ENCODE data around the gene PPP1R9A. TPM values are rescaled to one million over a fixed set of nuclear protein-coding genes. Genes with fewer than 3 reads are reported as not detected.

PPP1R9A gene
- total and polyA plus RNA-seq, 10 of the 15 experiments (the other 5 are each of a cell fraction or from before 2014, with no cell fraction given): 0.04 to 0.12 TPM; not detected in 8

- TF ChIP-seq, protein P1, sequence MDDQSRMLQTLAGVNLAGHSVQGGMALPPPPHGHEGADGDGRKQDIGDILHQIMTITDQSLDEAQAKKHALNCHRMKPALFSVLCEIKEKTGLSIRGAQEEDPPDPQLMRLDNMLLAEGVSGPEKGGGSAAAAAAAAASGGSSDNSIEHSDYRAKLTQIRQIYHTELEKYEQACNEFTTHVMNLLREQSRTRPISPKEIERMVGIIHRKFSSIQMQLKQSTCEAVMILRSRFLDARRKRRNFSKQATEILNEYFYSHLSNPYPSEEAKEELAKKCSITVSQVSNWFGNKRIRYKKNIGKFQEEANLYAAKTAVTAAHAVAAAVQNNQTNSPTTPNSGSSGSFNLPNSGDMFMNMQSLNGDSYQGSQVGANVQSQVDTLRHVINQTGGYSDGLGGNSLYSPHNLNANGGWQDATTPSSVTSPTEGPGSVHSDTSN (IDR thresholded peaks at IDR 0.05; ENCODE audit: insufficient replicate concordance, low read depth, low read length): no peak
- TF ChIP-seq SP1 (IDR thresholded peaks at IDR 0.05; ENCODE audit: low read depth, low read length): no peak
These were observed 95.4 kb downstream of the PPP1R9A start (continued) for GRCh38 chr7:95002775-95003174.

GRCh38 chr7:95004618-95005247 lies 97.3 kb downstream of the PPP1R9A start:
- ATAC-seq: no peak
- POLR2A ChIA-PET: no interaction called here
- no TSS peak for BruUV-seq (replicated peaks)
- H3K4me2 ChIP-seq (ENCODE audit: control insufficient read depth, insufficient read depth): no peak overlapping the region
- WGBS (ENCODE audit: insufficient coverage, insufficient replicate concordance, low lambda C conversion rate, missing lambda C conversion rate): 31% methylated on average over 6 of the region's 6 CpGs
- RAD21 ChIA-PET (ENCODE audit: unreplicated experiment): no interaction called here
- no peak overlapping the region for H3K4me3 ChIP-seq
- H3K27ac ChIP-seq (ENCODE audit: control insufficient read depth, insufficient read depth): no peak overlapping the region
- SMC1A ChIA-PET (ENCODE audit: uncharacterized antibody, unreplicated experiment): interaction anchor here (1.0 to 1.2 kb wide), 2 partner anchors 16 to 18 kb away, joined by 4 read pairs; no protein-coding TSS in a partner anchor
- no peaks in the 10 kb centered on the region for H3K36me3 ChIP-seq (ENCODE audit: control insufficient read depth in 2 of 2, insufficient read depth in 2 of 2, low read length in 1 of 2)
- no peak for TF ChIP-seq IKZF1 (conservative IDR thresholded peaks at IDR 0.05)
- TF ChIP-seq NKRF (conservative IDR thresholded peaks at IDR 0.05): no peak
- no peak for TF ChIP-seq RAD51 (IDR thresholded peaks at IDR 0.05)
- TF ChIP-seq SMAD1 (IDR thresholded peaks at IDR 0.05; ENCODE audit: low read depth, partially characterized antibody): no peak
- TF ChIP-seq SPI1 (IDR thresholded peaks at IDR 0.05; ENCODE audit: borderline replicate concordance, insufficient read depth, low read depth, low read length): no peak
- no peak for TF ChIP-seq TARDBP (IDR thresholded peaks at IDR 0.05; ENCODE audit: borderline replicate concordance)
- no peak for TF ChIP-seq BMI1 (IDR thresholded peaks at IDR 0.05; ENCODE audit: borderline replicate concordance)
- TF ChIP-seq, protein P2, sequence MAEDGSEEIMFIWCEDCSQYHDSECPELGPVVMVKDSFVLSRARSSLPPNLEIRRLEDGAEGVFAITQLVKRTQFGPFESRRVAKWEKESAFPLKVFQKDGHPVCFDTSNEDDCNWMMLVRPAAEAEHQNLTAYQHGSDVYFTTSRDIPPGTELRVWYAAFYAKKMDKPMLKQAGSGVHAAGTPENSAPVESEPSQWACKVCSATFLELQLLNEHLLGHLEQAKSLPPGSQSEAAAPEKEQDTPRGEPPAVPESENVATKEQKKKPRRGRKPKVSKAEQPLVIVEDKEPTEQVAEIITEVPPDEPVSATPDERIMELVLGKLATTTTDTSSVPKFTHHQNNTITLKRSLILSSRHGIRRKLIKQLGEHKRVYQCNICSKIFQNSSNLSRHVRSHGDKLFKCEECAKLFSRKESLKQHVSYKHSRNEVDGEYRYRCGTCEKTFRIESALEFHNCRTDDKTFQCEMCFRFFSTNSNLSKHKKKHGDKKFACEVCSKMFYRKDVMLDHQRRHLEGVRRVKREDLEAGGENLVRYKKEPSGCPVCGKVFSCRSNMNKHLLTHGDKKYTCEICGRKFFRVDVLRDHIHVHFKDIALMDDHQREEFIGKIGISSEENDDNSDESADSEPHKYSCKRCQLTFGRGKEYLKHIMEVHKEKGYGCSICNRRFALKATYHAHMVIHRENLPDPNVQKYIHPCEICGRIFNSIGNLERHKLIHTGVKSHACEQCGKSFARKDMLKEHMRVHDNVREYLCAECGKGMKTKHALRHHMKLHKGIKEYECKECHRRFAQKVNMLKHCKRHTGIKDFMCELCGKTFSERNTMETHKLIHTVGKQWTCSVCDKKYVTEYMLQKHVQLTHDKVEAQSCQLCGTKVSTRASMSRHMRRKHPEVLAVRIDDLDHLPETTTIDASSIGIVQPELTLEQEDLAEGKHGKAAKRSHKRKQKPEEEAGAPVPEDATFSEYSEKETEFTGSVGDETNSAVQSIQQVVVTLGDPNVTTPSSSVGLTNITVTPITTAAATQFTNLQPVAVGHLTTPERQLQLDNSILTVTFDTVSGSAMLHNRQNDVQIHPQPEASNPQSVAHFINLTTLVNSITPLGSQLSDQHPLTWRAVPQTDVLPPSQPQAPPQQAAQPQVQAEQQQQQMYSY (CRISPR knock-in tag; IDR thresholded peaks at IDR 0.05): no peak
- TF ChIP-seq ZNF217 (IDR thresholded peaks at IDR 0.05): no peak
- TF ChIP-seq TCF7 (IDR thresholded peaks at IDR 0.05; ENCODE audit: borderline replicate concordance): no peak
- no peak for TF ChIP-seq HCFC1 (IDR thresholded peaks at IDR 0.05; ENCODE audit: low read length)
- TF ChIP-seq, protein P3, sequence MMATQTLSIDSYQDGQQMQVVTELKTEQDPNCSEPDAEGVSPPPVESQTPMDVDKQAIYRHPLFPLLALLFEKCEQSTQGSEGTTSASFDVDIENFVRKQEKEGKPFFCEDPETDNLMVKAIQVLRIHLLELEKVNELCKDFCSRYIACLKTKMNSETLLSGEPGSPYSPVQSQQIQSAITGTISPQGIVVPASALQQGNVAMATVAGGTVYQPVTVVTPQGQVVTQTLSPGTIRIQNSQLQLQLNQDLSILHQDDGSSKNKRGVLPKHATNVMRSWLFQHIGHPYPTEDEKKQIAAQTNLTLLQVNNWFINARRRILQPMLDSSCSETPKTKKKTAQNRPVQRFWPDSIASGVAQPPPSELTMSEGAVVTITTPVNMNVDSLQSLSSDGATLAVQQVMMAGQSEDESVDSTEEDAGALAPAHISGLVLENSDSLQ (IDR thresholded peaks at IDR 0.05): no peak
- H2AFZ ChIP-seq (ENCODE audit: control insufficient read depth, low read depth, low read length): no peak overlapping the region
- H3K79me2 ChIP-seq (ENCODE audit: control insufficient read depth, insufficient read depth, low read length): no peaks in the 10 kb centered on the region
- H3K27me3 ChIP-seq (replicated peaks in 1 of 2; ENCODE audit: control insufficient read depth in 2 of 2, insufficient read depth in 2 of 2, low read length in 1 of 2): no peaks in the 10 kb centered on the region
- in situ Hi-C loops (cut with MboI) (no loop called here), intact Hi-C loops (cut with micrococcal nuclease; ENCODE audit: unreplicated experiment) (no loop called here)
- no peak for DNase-seq (ENCODE audit: low read depth, low spot score)
- H3K4me1 ChIP-seq (ENCODE audit: control insufficient read depth, insufficient read depth, low read length): no peaks in the 10 kb centered on the region
- FAIRE-seq: no peak
- H3K9ac ChIP-seq (ENCODE audit: control insufficient read depth, insufficient read depth, low read length): no peak overlapping the region
- CTCF ChIA-PET: no interaction called here
- H4K20me1 ChIP-seq (ENCODE audit: control insufficient read depth, insufficient read depth): no peaks in the 10 kb centered on the region
- no peaks in the 10 kb centered on the region for H3K9me3 ChIP-seq (replicated peaks; ENCODE audit: control insufficient read depth, insufficient read depth, low read length)

Data from GM12878 (cell line).